Thyroid gland (tissue), 4 donors: Measurements from ENCODE around the gene NKAPD1. TPM values are rescaled to one million over a fixed set of nuclear protein-coding genes. Genes with fewer than 3 reads are reported as not detected.

Source experiments
- DNase-seq, 2 donors: peaks; one replicate each; pipeline ENCODE4 v3.0.0-alpha.2; 2019
- H3K27ac ChIP-seq, 3 donors: fragments of 200-600 bp; sonication (generic); 1 replicate in 2 of 3; 2 replicates in 1 of 3; pipeline ENCODE4 v1.5.1; 2016 to 2019; ENCODE audit warnings: mild to moderate bottlenecking in 1 of 3, moderate library complexity in 1 of 3
- H3K27me3 ChIP-seq: fragments of 200-600 bp; sonication (generic); one replicate; pipeline ENCODE4 v1.5.1; 2019
- H3K36me3 ChIP-seq, 2 donors: fragments of 200-600 bp; sonication (generic); one replicate each; pipeline ENCODE4 v1.5.1; 2016 to 2019
- H3K4me1 ChIP-seq, 2 donors: fragments of 200-600 bp; sonication (generic); one replicate each; pipeline ENCODE4 v1.5.1; 2017 to 2019
- H3K4me3 ChIP-seq, 3 donors: fragments of 200-600 bp; sonication (generic); replicated peaks in 1 of 3; 1 replicate in 2 of 3; 2 replicates in 1 of 3; pipeline ENCODE4 v1.5.1; 2016; ENCODE audit warnings: mild to moderate bottlenecking in 1 of 3
- H3K9me3 ChIP-seq: fragments of 200-600 bp; sonication (generic); one replicate; pipeline ENCODE4 v1.5.1; 2017
- POLR2A ChIP-seq, 2 donors: fragments of 450-650 bp; IDR thresholded peaks; one replicate each; pipeline ENCODE4 v1.6.1; 2017; ENCODE audit warnings: antibody characterized with exemption in 2 of 2, mild to moderate bottlenecking in 2 of 2, moderate library complexity in 1 of 2
- WGBS, 2 donors: methylation state at CpG; one replicate each; pipeline ENCODE4 v1.1.5; 2017; 5-methylcytosine and 5-hydroxymethylcytosine counted together
- intact Hi-C: fragments of 100-400 bp; cut with DNase I; formaldehyde crosslinking; loops from one replicate; pipeline ENCODE4 v1.15.1; 2023
- total RNA-seq, 4 donors: library from RNA; depleted of rRNA; stranded (reverse); fragments of >200 nt; gene quantifications; one replicate each; pipeline ENCODE4 v1.2.3, GENCODE V29; 2016
- TF ChIP-seq, protein P1 (sequence below), 6 experiments: fragments of 200-600 bp in 3 of 6; fragments of 450-650 bp in 3 of 6; sonication (generic) in 3 of 6; IDR thresholded peaks; one replicate each; pipeline ENCODE4 v1.5.1; 2016 to 2019; ENCODE audit warnings: antibody characterized with exemption in 6 of 6, mild to moderate bottlenecking in 2 of 6, inconsistent platforms in 1 of 6, moderate library complexity in 1 of 6

The NKAPD1 gene
- total RNA-seq, 4 donors from 2014 or later, result 13.2 to 20.8 (median 18.8) TPM

DNA sequence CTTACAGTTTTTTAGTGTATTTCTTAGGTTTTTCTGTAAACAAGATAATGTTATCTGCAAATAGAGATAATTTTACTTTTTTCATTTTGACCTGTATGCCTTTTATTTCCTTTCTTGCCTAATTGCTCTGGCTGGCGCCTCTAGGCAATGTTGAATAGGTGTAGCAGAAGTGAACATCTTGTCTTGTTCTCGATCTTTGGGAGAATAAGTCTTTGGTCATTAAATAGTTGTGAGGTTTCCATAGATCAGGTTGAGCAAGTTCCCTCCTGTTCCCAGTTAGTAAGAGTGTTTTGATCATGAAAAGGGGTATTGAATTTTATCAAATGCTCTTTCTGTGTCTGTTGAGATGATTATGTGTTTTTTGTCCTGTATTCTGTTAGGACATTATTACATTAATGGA lies 24.3 kb upstream of the NKAPD1 start:
- Histone ChIP-seq H3K27ac (no peak overlapping the region), H3K4me1 (no peaks in the 10 kb centered on the region), H3K4me3 (no peak overlapping the region), H3K36me3 (peaks cover 44 to 45% of the 10 kb centered on the region in 2 donors), H3K9me3 (no peaks in the 10 kb centered on the region), H3K27me3 (no peaks in the 10 kb centered on the region)
- DNase-seq, result no peak
- TF ChIP-seq POLR2A (IDR thresholded peaks at IDR 0.05), result no peak
- TF ChIP-seq, protein P1, sequence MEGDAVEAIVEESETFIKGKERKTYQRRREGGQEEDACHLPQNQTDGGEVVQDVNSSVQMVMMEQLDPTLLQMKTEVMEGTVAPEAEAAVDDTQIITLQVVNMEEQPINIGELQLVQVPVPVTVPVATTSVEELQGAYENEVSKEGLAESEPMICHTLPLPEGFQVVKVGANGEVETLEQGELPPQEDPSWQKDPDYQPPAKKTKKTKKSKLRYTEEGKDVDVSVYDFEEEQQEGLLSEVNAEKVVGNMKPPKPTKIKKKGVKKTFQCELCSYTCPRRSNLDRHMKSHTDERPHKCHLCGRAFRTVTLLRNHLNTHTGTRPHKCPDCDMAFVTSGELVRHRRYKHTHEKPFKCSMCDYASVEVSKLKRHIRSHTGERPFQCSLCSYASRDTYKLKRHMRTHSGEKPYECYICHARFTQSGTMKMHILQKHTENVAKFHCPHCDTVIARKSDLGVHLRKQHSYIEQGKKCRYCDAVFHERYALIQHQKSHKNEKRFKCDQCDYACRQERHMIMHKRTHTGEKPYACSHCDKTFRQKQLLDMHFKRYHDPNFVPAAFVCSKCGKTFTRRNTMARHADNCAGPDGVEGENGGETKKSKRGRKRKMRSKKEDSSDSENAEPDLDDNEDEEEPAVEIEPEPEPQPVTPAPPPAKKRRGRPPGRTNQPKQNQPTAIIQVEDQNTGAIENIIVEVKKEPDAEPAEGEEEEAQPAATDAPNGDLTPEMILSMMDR (IDR thresholded peaks at IDR 0.05), result no peak
- intact Hi-C loops, result no loop called here
- 50% methylated on average over 2 of the region's 2 CpGs for WGBS, 2 donors

DNA sequence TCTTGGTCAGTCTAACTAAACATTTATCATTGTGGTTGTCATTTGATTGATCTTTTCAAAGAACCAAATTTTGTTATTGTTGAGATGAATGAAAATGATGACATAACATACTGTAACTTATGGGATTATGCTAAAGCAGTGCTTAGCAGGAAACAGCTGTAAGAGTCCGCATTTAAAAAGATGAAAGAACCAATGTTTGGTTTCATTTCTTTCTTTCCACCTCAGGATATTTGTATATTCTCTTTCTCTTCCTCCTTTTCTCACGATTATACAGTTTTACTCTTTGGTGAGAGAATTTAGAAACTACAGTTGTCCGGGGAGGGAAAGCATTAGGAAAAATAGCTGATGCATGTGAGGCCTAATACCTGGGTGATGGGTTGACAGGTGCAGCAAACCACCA lies 23.4 kb upstream of the NKAPD1 start:
- Histone ChIP-seq H3K27ac (no peak overlapping the region), H3K4me1 (no peaks in the 10 kb centered on the region), H3K36me3 (peaks cover 34 to 36% of the 10 kb centered on the region in 2 donors), H3K4me3 (no peak overlapping the region), H3K27me3 (no peaks in the 10 kb centered on the region), H3K9me3 (no peaks in the 10 kb centered on the region)
- TF ChIP-seq POLR2A (IDR thresholded peaks at IDR 0.05), result no peak
- TF ChIP-seq, protein P1 (IDR thresholded peaks at IDR 0.05), result no peak
- WGBS, 2 donors, result 89 to 92% methylated on average over 3 of the region's 3 CpGs
- no peak for DNase-seq
- intact Hi-C loops, result no loop called here

GRCh38 chr11:112051768-112052167 lies 22.3 kb upstream of the NKAPD1 start:
- no peak overlapping the region for H3K4me3 ChIP-seq
- H3K9me3 ChIP-seq, result no peaks in the 10 kb centered on the region
- intact Hi-C loops, result no loop called here
- peaks cover 32 to 34% of the 10 kb centered on the region in 2 donors for H3K36me3 ChIP-seq
- H3K27ac ChIP-seq, result no peak overlapping the region
- no peak for DNase-seq
- 91 to 94% methylated on average over 3 of the region's 3 CpGs for WGBS, 2 donors
- H3K27me3 ChIP-seq, result no peaks in the 10 kb centered on the region
- no peak for TF ChIP-seq POLR2A (IDR thresholded peaks at IDR 0.05)
- TF ChIP-seq, protein P1 (IDR thresholded peaks at IDR 0.05), result no peak
- no peaks in the 10 kb centered on the region for H3K4me1 ChIP-seq

DNA sequence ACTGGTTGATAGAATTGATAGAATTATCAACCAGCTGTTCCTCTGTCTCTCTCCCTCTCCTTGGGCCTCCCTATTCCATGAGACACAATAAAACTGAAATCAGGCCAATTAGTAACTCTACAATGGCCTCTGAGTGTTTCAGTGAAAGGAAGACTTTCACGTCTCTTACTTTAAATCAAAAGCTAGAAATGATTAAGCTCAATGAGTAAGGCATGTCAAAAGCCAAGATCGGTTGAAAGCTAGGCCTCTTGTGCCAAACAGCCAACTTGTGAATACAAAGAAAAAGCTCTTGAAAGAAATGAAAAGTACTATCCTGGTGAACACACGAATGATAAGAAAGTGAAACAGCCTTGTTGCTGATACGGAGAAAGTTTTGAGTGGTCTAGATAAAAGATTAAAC lies 16.9 kb upstream of the NKAPD1 start:
- intact Hi-C loops, result no loop called here
- peaks cover 42 to 48% of the 10 kb centered on the region in 2 donors for H3K36me3 ChIP-seq
- TF ChIP-seq, protein P1 (IDR thresholded peaks at IDR 0.05), result no peak
- DNase-seq, result no peak
- H3K27me3 ChIP-seq, result no peaks in the 10 kb centered on the region
- no peak overlapping the region for H3K4me3 ChIP-seq
- H3K9me3 ChIP-seq, result no peaks in the 10 kb centered on the region
- no peaks in the 10 kb centered on the region for H3K4me1 ChIP-seq
- no peak overlapping the region for H3K27ac ChIP-seq
- 86 to 92% methylated on average over 4 of the region's 4 CpGs for WGBS, 2 donors

DNA sequence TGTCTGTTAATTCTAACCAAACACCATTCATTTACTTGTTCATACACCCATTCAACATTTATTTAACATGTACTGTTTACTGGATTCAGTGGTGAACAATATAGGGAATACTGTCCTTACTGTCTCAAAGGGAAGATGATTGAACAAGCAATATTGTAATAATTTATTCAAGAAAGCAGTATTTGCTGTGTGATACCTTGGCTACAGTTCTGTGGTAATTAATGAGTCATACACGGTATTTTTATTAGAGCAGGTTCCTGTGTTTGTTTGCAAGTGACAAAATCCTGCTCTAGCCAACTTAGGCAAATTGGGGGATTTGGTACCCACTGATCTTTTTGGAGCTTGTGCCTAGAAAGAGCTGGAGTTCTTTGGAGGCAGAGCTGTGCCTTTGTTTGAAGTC lies 16.0 kb upstream of the NKAPD1 start:
- no peaks in the 10 kb centered on the region for H3K4me1 ChIP-seq
- H3K4me3 ChIP-seq, result no peak overlapping the region
- WGBS, 2 donors, result 80 to 89% methylated on average over 1 of the region's 1 CpG
- H3K27ac ChIP-seq, result no peak overlapping the region
- TF ChIP-seq, protein P1 (IDR thresholded peaks at IDR 0.05), result no peak
- no peak for TF ChIP-seq POLR2A (IDR thresholded peaks at IDR 0.05)
- H3K36me3 ChIP-seq, result peaks cover 39 to 40% of the 10 kb centered on the region in 2 donors
- no peaks in the 10 kb centered on the region for H3K9me3 ChIP-seq
- no peaks in the 10 kb centered on the region for H3K27me3 ChIP-seq
- DNase-seq, result no peak
- intact Hi-C loops, result no loop called here
